Measurements from ENCODE around the gene GFOD1.

DNA sequence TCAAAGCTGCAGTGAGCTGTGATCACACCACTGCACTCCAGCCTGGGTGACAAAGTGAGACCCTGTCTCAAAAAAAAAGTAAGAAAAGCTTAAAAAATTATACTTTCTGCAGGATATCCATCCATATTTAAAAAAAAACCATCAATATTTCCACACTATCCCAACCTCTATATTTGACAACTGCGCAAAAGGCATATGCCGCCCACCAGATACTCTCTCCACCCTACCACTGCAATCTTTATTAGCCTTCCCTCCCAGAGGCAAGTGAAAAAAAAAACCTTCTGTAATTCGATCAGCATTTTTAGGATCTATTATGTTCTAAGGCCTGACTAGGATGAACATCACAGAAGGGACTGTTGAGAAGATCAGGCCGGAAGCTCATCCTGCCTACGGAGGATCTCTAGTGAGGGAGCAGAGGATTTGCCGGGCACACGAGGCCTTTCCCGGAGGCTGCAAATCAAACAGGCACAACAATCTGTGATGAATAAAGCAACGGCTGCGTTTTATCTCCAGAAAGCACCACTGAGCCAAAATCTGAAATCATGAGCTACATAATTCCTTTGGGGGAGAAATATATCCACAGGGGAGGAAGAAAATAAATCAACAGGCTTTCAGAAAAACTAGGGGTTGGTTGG, 65.9 kb downstream of the GFOD1 start:
- no peak for TF ChIP-seq EP300 (IDR thresholded peaks at IDR 0.05)
- TF ChIP-seq, protein P1, sequence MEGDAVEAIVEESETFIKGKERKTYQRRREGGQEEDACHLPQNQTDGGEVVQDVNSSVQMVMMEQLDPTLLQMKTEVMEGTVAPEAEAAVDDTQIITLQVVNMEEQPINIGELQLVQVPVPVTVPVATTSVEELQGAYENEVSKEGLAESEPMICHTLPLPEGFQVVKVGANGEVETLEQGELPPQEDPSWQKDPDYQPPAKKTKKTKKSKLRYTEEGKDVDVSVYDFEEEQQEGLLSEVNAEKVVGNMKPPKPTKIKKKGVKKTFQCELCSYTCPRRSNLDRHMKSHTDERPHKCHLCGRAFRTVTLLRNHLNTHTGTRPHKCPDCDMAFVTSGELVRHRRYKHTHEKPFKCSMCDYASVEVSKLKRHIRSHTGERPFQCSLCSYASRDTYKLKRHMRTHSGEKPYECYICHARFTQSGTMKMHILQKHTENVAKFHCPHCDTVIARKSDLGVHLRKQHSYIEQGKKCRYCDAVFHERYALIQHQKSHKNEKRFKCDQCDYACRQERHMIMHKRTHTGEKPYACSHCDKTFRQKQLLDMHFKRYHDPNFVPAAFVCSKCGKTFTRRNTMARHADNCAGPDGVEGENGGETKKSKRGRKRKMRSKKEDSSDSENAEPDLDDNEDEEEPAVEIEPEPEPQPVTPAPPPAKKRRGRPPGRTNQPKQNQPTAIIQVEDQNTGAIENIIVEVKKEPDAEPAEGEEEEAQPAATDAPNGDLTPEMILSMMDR (IDR thresholded peaks at IDR 0.05), result no peak

All from sigmoid colon (tissue), 4 donors.